Stimulated activated naive B cell treated with anti-CD40 and anti-IgM and Interleukin-4, amounts not matched to agents 10 μg/mL and 1 μg/mL and 100 μg/mL, for 72 hours (primary cell): ENCODE results near the gene MVB12B.

Experiments
- ATAC-seq, 2 donors: fragments of 150-1000 bp; cut with Tn5 transposase; replicated peaks; 2 replicates each; pipeline ENCODE4 v1.10.0; 2021; ENCODE audit warnings: moderate library complexity in 1 of 2
- DNase-seq: peaks from one replicate; pipeline ENCODE4 v3.0.0; 2021
- H3K27ac Mint-ChIP-seq: one replicate; pipeline ENCODE4 v1.8.0; 2022; ENCODE audit warnings: mild to moderate bottlenecking, mixed read lengths
- H3K27me3 Mint-ChIP-seq, 2 donors: one replicate each; pipeline ENCODE4 v1.8.0; 2022; ENCODE audit warnings: mixed read lengths in 2 of 2
- H3K36me3 Mint-ChIP-seq, 2 donors: one replicate each; pipeline ENCODE4 v1.8.0; 2022; ENCODE audit warnings: mixed read lengths in 2 of 2, mild to moderate bottlenecking in 1 of 2
- H3K4me1 Mint-ChIP-seq, 2 donors: one replicate each; pipeline ENCODE4 v1.8.0; 2022; ENCODE audit warnings: mixed read lengths in 2 of 2, mild to moderate bottlenecking in 1 of 2
- H3K4me3 Mint-ChIP-seq, 2 donors: one replicate each; pipeline ENCODE4 v1.8.0; 2022; ENCODE audit warnings: mild to moderate bottlenecking in 2 of 2, mixed read lengths in 2 of 2, moderate library complexity in 1 of 2
- H3K9me3 Mint-ChIP-seq, 2 donors: one replicate each; pipeline ENCODE4 v1.8.0; 2022; ENCODE audit warnings: mixed read lengths in 2 of 2, mild to moderate bottlenecking in 1 of 2

Gene MVB12B

GRCh38 chr9:126399789-126400188 lies 73.2 kb downstream of the MVB12B start:
- Mint-ChIP-seq H3K27me3 (peaks cover 5 to 9% of the 10 kb centered on the region in 2 donors), H3K36me3 (peaks cover 0 to 13% of the 10 kb centered on the region in 2 donors), H3K27ac (no peak overlapping the region), H3K4me3 (no peak overlapping the region), H3K4me1 (peaks cover 26 to 46% of the 10 kb centered on the region in 2 donors), H3K9me3 (no peaks in the 10 kb centered on the region)
- ATAC-seq = no peak
- no peak for DNase-seq

- no peak overlapping the region for H3K4me3 Mint-ChIP-seq
- no peak overlapping the region for H3K27ac Mint-ChIP-seq
- peaks cover 21 to 39% of the 10 kb centered on the region in 2 donors for H3K4me1 Mint-ChIP-seq
Observed at GRCh38 chr9:126400571-126400970, 73.9 kb downstream of the MVB12B start.

GRCh38 chr9:126401107-126401506 lies 74.5 kb downstream of the MVB12B start:
- peaks cover 20 to 33% of the 10 kb centered on the region in 2 donors for H3K4me1 Mint-ChIP-seq
- ATAC-seq = no peak

More at GRCh38 chr9:126400571-126400970, 73.9 kb downstream of the MVB12B start:
- peaks cover 5 to 9% of the 10 kb centered on the region in 2 donors for H3K27me3 Mint-ChIP-seq
- no peak for DNase-seq
- H3K36me3 Mint-ChIP-seq = peaks cover 0 to 8% of the 10 kb centered on the region in 2 donors
- no peak for ATAC-seq
- no peaks in the 10 kb centered on the region for H3K9me3 Mint-ChIP-seq

GRCh38 chr9:126401581-126401980 lies 75.0 kb downstream of the MVB12B start:
- peaks cover 0 to 5% of the 10 kb centered on the region in 2 donors for H3K36me3 Mint-ChIP-seq
- H3K4me1 Mint-ChIP-seq = peaks cover 16 to 28% of the 10 kb centered on the region in 2 donors
- ATAC-seq (no peak), DNase-seq (no peak)
- no peaks in the 10 kb centered on the region for H3K9me3 Mint-ChIP-seq
- peaks cover 5 to 9% of the 10 kb centered on the region in 2 donors for H3K27me3 Mint-ChIP-seq
- H3K27ac Mint-ChIP-seq = no peak overlapping the region
- no peak overlapping the region for H3K4me3 Mint-ChIP-seq

More at GRCh38 chr9:126401107-126401506, 74.5 kb downstream of the MVB12B start:
- no peak overlapping the region for H3K27ac Mint-ChIP-seq
- no peak for DNase-seq
- H3K27me3 Mint-ChIP-seq = peaks cover 5 to 9% of the 10 kb centered on the region in 2 donors
- H3K4me3 Mint-ChIP-seq = no peak overlapping the region
- no peaks in the 10 kb centered on the region for H3K9me3 Mint-ChIP-seq
- H3K36me3 Mint-ChIP-seq = peaks cover 0 to 6% of the 10 kb centered on the region in 2 donors

GRCh38 chr9:126403397-126403796 lies 76.8 kb downstream of the MVB12B start:
- H3K36me3 Mint-ChIP-seq = peaks cover 0 to 5% of the 10 kb centered on the region in 2 donors
- ATAC-seq (no peak), DNase-seq (no peak)
- H3K9me3 Mint-ChIP-seq = no peaks in the 10 kb centered on the region
- H3K27ac Mint-ChIP-seq = no peak overlapping the region
- H3K27me3 Mint-ChIP-seq = peaks cover 5 to 9% of the 10 kb centered on the region in 2 donors
- peaks cover 4 to 12% of the 10 kb centered on the region in 2 donors for H3K4me1 Mint-ChIP-seq
- no peak overlapping the region for H3K4me3 Mint-ChIP-seq

- peaks cover 4 to 12% of the 10 kb centered on the region in 2 donors for H3K4me1 Mint-ChIP-seq
- no peak for ATAC-seq
- no peak for DNase-seq
- no peak overlapping the region for H3K4me3 Mint-ChIP-seq
- peaks cover 0 to 5% of the 10 kb centered on the region in 2 donors for H3K36me3 Mint-ChIP-seq
- no peak overlapping the region for H3K27ac Mint-ChIP-seq
- no peaks in the 10 kb centered on the region for H3K9me3 Mint-ChIP-seq
- H3K27me3 Mint-ChIP-seq = peaks cover 3 to 9% of the 10 kb centered on the region in 2 donors
Observed at GRCh38 chr9:126404459-126404858, 77.8 kb downstream of the MVB12B start.

- ATAC-seq (no peak), DNase-seq (no peak)
- H3K27me3 Mint-ChIP-seq = peaks cover 0 to 6% of the 10 kb centered on the region in 2 donors
- peaks cover 4 to 25% of the 10 kb centered on the region in 2 donors for H3K4me1 Mint-ChIP-seq
- H3K9me3 Mint-ChIP-seq = no peaks in the 10 kb centered on the region
- H3K36me3 Mint-ChIP-seq = peaks cover 0 to 3% of the 10 kb centered on the region in 2 donors
- no peak overlapping the region for H3K4me3 Mint-ChIP-seq
- no peak overlapping the region for H3K27ac Mint-ChIP-seq
Observed at GRCh38 chr9:126406075-126406667, 79.5 kb downstream of the MVB12B start.

- no peak for ATAC-seq
- Mint-ChIP-seq H3K4me3 (no peak overlapping the region), H3K27me3 (no peaks in the 10 kb centered on the region), H3K9me3 (no peaks in the 10 kb centered on the region), H3K4me1 (peaks cover 10 to 36% of the 10 kb centered on the region in 2 donors), H3K27ac (no peak overlapping the region), H3K36me3 (peaks cover 0 to 3% of the 10 kb centered on the region in 2 donors)
- DNase-seq = no peak
Observed at GRCh38 chr9:126407114-126407870, 80.7 kb downstream of the MVB12B start.

- Mint-ChIP-seq H3K4me1 (peaks cover 13 to 40% of the 10 kb centered on the region in 2 donors), H3K27me3 (no peaks in the 10 kb centered on the region), H3K27ac (no peak overlapping the region), H3K4me3 (no peak overlapping the region), H3K9me3 (no peaks in the 10 kb centered on the region), H3K36me3 (peaks cover 0 to 3% of the 10 kb centered on the region in 2 donors)
- ATAC-seq (no peak), DNase-seq (no peak)
Observed at GRCh38 chr9:126408004-126408403, 81.4 kb downstream of the MVB12B start.

- no peak overlapping the region for H3K27ac Mint-ChIP-seq
- no peak overlapping the region for H3K4me3 Mint-ChIP-seq
- H3K4me1 Mint-ChIP-seq = peaks cover 16 to 43% of the 10 kb centered on the region in 2 donors
- DNase-seq (no peak), ATAC-seq (no peak)
- no peaks in the 10 kb centered on the region for H3K9me3 Mint-ChIP-seq
- H3K27me3 Mint-ChIP-seq = no peaks in the 10 kb centered on the region
- H3K36me3 Mint-ChIP-seq = no peaks in the 10 kb centered on the region
Observed at GRCh38 chr9:126410229-126410628, 83.6 kb downstream of the MVB12B start.

GRCh38 chr9:126411225-126411947 lies 84.8 kb downstream of the MVB12B start:
- Mint-ChIP-seq H3K36me3 (no peaks in the 10 kb centered on the region), H3K4me1 (peaks cover 16 to 43% of the 10 kb centered on the region in 2 donors), H3K9me3 (no peaks in the 10 kb centered on the region), H3K27ac (no peak overlapping the region), H3K27me3 (no peaks in the 10 kb centered on the region), H3K4me3 (peak overlapping the region; percentile 69)
- DNase-seq = no peak
- ATAC-seq = peak; percentile 84 to 89

GRCh38 chr9:126411948-126412284 lies 85.3 kb downstream of the MVB12B start:
- H3K36me3 Mint-ChIP-seq = no peaks in the 10 kb centered on the region
- no peaks in the 10 kb centered on the region for H3K27me3 Mint-ChIP-seq
- H3K27ac Mint-ChIP-seq = no peak overlapping the region
- peaks cover 17 to 43% of the 10 kb centered on the region in 2 donors for H3K4me1 Mint-ChIP-seq
- ATAC-seq (peak; percentile 32 to 50), DNase-seq (no peak)
- H3K4me3 Mint-ChIP-seq = peak overlapping the region; percentile 69
- no peaks in the 10 kb centered on the region for H3K9me3 Mint-ChIP-seq

GRCh38 chr9:126412905-126413304 lies 86.3 kb downstream of the MVB12B start:
- DNase-seq (no peak), ATAC-seq (no peak)
- peaks cover 19 to 43% of the 10 kb centered on the region in 2 donors for H3K4me1 Mint-ChIP-seq
- no peak overlapping the region for H3K27ac Mint-ChIP-seq
- H3K4me3 Mint-ChIP-seq = no peak overlapping the region
- no peaks in the 10 kb centered on the region for H3K9me3 Mint-ChIP-seq
- no peaks in the 10 kb centered on the region for H3K27me3 Mint-ChIP-seq
- H3K36me3 Mint-ChIP-seq = no peaks in the 10 kb centered on the region

GRCh38 chr9:126413391-126414068 lies 86.9 kb downstream of the MVB12B start:
- peaks cover 19 to 43% of the 10 kb centered on the region in 2 donors for H3K4me1 Mint-ChIP-seq
- DNase-seq (no peak), ATAC-seq (no peak)
- H3K9me3 Mint-ChIP-seq = no peaks in the 10 kb centered on the region
- H3K4me3 Mint-ChIP-seq = no peak overlapping the region
- H3K27ac Mint-ChIP-seq = no peak overlapping the region
- no peaks in the 10 kb centered on the region for H3K27me3 Mint-ChIP-seq
- H3K36me3 Mint-ChIP-seq = no peaks in the 10 kb centered on the region
